ENCODE data around the gene TAS2R41. TPM values are rescaled to one million over a fixed set of nuclear protein-coding genes. Genes with fewer than 3 reads are reported as not detected.
"Not testable (repeated sequence)": the region's sequence is repeated elsewhere in the genome, so short reads cannot be mapped to it uniquely, and the experiment has no call there.

The TAS2R41 gene
- total RNA-seq, 2 donors from 2014 or later, result 2.5 TPM; not detected in 1

GRCh38 chr7:143516981-143517380 is 39.3 kb downstream of the TAS2R41 start:
- H3K4me1 ChIP-seq (ENCODE audit: control insufficient read depth in 1 of 2, low read depth in 2 of 2), result no peaks in the 10 kb centered on the region
- H3K27me3 ChIP-seq (replicated peaks; ENCODE audit: insufficient read depth), result no peaks in the 10 kb centered on the region
- no peak overlapping the region for H3K4me3 ChIP-seq
- DNase-seq (ENCODE audit: low spot score) (no peak), ATAC-seq (ENCODE audit: insufficient number of reproducible peaks, low FRiP score, low read depth) (no peak)
- no peak overlapping the region for H3K27ac ChIP-seq
- TF ChIP-seq, protein P1, sequence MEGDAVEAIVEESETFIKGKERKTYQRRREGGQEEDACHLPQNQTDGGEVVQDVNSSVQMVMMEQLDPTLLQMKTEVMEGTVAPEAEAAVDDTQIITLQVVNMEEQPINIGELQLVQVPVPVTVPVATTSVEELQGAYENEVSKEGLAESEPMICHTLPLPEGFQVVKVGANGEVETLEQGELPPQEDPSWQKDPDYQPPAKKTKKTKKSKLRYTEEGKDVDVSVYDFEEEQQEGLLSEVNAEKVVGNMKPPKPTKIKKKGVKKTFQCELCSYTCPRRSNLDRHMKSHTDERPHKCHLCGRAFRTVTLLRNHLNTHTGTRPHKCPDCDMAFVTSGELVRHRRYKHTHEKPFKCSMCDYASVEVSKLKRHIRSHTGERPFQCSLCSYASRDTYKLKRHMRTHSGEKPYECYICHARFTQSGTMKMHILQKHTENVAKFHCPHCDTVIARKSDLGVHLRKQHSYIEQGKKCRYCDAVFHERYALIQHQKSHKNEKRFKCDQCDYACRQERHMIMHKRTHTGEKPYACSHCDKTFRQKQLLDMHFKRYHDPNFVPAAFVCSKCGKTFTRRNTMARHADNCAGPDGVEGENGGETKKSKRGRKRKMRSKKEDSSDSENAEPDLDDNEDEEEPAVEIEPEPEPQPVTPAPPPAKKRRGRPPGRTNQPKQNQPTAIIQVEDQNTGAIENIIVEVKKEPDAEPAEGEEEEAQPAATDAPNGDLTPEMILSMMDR (IDR thresholded peaks at IDR 0.05), result no peak
- peaks cover 4% of the 10 kb centered on the region for H3K36me3 ChIP-seq
- no peaks in the 10 kb centered on the region for H3K9me3 ChIP-seq

GRCh38 chr7:143518521-143518920 is 40.8 kb downstream of the TAS2R41 start:
- Histone ChIP-seq H3K9me3 (no peaks in the 10 kb centered on the region), H3K27ac (no peak overlapping the region), H3K36me3 (peaks cover 4% of the 10 kb centered on the region), H3K4me1 (ENCODE audit: control insufficient read depth in 1 of 2, low read depth in 2 of 2) (no peaks in the 10 kb centered on the region), H3K27me3 (replicated peaks; ENCODE audit: insufficient read depth) (no peaks in the 10 kb centered on the region), H3K4me3 (no peak overlapping the region)
- no peak for ATAC-seq (ENCODE audit: insufficient number of reproducible peaks, low FRiP score, low read depth)
- DNase-seq (ENCODE audit: low spot score), result no peak
- TF ChIP-seq, protein P1 (IDR thresholded peaks at IDR 0.05), result no peak

- peaks cover under 1% of the 10 kb centered on the region for H3K36me3 ChIP-seq
- H3K27me3 ChIP-seq (replicated peaks; ENCODE audit: insufficient read depth), result no peaks in the 10 kb centered on the region
These were observed 41.3 kb downstream of the TAS2R41 start for GRCh38 chr7:143518941-143519340.

DNA sequence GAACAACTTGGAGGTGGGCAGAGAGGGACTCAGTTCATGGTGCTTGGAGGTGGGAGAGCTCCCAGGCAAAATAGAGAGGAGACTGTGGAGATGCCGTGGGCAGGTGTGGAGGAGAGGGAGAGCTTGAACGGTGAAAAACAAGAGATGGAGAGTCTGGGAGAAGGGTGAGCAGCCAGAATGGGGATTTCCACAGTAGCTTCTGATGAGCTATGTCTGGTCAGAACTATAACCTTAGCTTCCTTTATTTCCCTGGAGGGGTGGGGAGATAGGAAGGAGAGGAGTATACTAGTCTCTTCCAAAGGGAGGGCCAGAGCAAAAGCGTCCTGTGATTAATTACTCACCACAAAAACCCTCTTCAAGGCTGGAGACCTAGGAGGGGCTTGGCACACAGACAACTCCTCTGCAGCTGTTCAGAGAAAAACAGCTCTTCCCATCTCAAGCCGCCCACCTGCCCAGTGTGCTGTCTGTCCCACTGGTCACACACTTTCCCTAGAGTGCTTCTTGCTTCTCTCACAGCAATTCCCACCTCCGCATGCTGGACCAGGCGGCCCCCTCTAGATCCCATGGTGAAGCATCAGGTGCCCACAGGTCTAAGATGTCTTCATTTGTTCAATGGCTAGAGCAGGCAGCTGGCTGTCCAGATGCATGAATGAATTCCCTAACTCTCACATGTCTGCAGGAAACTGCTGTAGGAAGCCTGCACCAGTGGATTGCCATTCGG is 41.9 kb downstream of the TAS2R41 start:
- H3K4me3 ChIP-seq, result no peak overlapping the region
- TF ChIP-seq, protein P1 (IDR thresholded peaks at IDR 0.05), result no peak
- DNase-seq (ENCODE audit: low spot score) (no peak), ATAC-seq (ENCODE audit: insufficient number of reproducible peaks, low FRiP score, low read depth) (no peak)
- H3K27me3 ChIP-seq (replicated peaks; ENCODE audit: insufficient read depth), result no peaks in the 10 kb centered on the region
- H3K27ac ChIP-seq, result no peak overlapping the region
- H3K9me3 ChIP-seq, result no peaks in the 10 kb centered on the region
- H3K4me1 ChIP-seq (ENCODE audit: control insufficient read depth in 1 of 2, low read depth in 2 of 2), result no peaks in the 10 kb centered on the region
- H3K36me3 ChIP-seq, result no peaks in the 10 kb centered on the region

More at GRCh38 chr7:143518941-143519340, 41.3 kb downstream of the TAS2R41 start:
- Histone ChIP-seq H3K4me3 (no peak overlapping the region), H3K4me1 (ENCODE audit: control insufficient read depth in 1 of 2, low read depth in 2 of 2) (no peaks in the 10 kb centered on the region), H3K27ac (no peak overlapping the region), H3K9me3 (no peaks in the 10 kb centered on the region)
- DNase-seq (ENCODE audit: low spot score) (no peak), ATAC-seq (ENCODE audit: insufficient number of reproducible peaks, low FRiP score, low read depth) (no peak)
- TF ChIP-seq, protein P1 (IDR thresholded peaks at IDR 0.05), result no peak

DNA sequence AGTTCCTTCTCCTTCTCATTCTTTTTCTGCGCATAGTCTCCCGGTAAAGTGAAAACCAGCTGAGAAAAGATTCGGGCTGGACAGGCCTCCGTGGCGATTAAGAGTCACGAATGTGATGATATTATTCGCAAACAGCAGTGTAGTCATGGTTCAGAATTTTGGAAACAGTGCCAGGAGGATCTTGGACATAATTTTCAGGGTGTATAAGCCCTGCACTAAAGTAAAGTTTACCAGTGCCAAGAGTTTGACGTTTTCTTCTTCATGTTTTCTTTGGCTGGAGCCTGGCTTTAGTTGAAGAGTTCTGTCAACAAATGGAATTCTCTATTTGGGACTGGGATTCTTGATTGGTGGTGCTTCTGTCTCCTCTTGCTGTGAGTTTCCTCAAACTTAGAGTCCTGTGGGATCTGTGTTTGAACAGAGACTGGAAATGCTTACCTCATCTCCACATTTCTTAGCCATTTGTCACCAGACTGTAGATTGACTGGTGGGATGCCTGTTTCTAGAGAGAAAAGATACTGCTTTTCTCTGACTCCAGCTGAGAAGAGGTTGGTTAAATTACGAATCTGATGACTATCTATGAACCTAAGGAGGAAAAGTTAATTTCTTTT is 44.7 kb downstream of the TAS2R41 start:
- H3K4me3 ChIP-seq; DNase-seq (ENCODE audit: low spot score); H3K27me3 ChIP-seq (replicated peaks; ENCODE audit: insufficient read depth); H3K4me1 ChIP-seq (ENCODE audit: control insufficient read depth in 1 of 2, low read depth in 2 of 2); H3K9me3 ChIP-seq; H3K36me3 ChIP-seq; H3K27ac ChIP-seq: not testable (repeated sequence)
- ATAC-seq (ENCODE audit: insufficient number of reproducible peaks, low FRiP score, low read depth), result peak; percentile 52

Other genes with a start within 250 kb of the TAS2R41 start
- 100 to 1,000 TPM; 106 to 148 TPM for gene GSTK1, start 214.4 kb upstream of the TAS2R41 start, total RNA-seq
- 1 to 10 TPM in 1 of 2 donors, not detected in 1; 3.2 TPM for gene TMEM139, start 192.9 kb upstream of the TAS2R41 start, total RNA-seq
- 10 to 100 TPM; 12.3 to 13.4 TPM for gene CASP2, start 189.5 kb upstream of the TAS2R41 start, total RNA-seq
- gene CLCN1, start 161.8 kb upstream of the TAS2R41 start, total RNA-seq, result under 1 TPM in 1 of 2 donors, not detected in 1; 0.68 TPM
- gene FAM131B, start 115.2 kb upstream of the TAS2R41 start, total RNA-seq, result 1 to 10 TPM; 2.3 to 3.3 TPM
- 100 to 1,000 TPM; 234 to 287 TPM for gene ZYX, start 96.5 kb upstream of the TAS2R41 start, total RNA-seq
- under 1 TPM; 0.41 to 0.49 TPM for gene EPHA1, start 69.0 kb upstream of the TAS2R41 start, total RNA-seq
- 1 to 10 TPM in 1 of 2 donors, not detected in 1; 8.5 TPM for gene TAS2R60, start 34.4 kb upstream of the TAS2R41 start, total RNA-seq
- gene CTAGE15, start 93.9 kb downstream of the TAS2R41 start, total RNA-seq, result not detected
- gene TCAF2, start 143.1 kb downstream of the TAS2R41 start, total RNA-seq, result 1 to 10 TPM; 2.2 to 6.1 TPM

Measured in thoracic aorta (tissue), 2 donors.